HL-60 (cell line): Measurements from ENCODE around the gene TDRD12.
"Not testable (repeated sequence)": the region's sequence is repeated elsewhere in the genome, so short reads cannot be mapped to it uniquely, and the experiment has no call there.

ENCODE experiments used
- DNase-seq, 2 experiments: peaks; one replicate each; pipeline ENCODE4 v3.0.0-alpha.2; 2010 to 2020; ENCODE audit warnings: low read depth in 1 of 2, low spot score in 1 of 2
- H3K27ac ChIP-seq: fragments of 250-450 bp; sonication (Bioruptor Pico); replicated peaks from 2 replicates; pipeline ENCODE4 v1.5.1; 2020; ENCODE audit warnings: mild to moderate bottlenecking, moderate library complexity
- H3K27me3 ChIP-seq: fragments of 250-450 bp; sonication (Bioruptor Pico); 2 replicates; pipeline ENCODE4 v1.5.1; 2021; ENCODE audit warnings: mild to moderate bottlenecking, moderate library complexity; ENCODE audit not compliant: insufficient read depth, poor library complexity, severe bottlenecking
- H3K4me3 ChIP-seq: replicated peaks from 2 replicates; pipeline ENCODE4 v1.5.1; 2011; ENCODE audit warnings: mild to moderate bottlenecking, control low read depth, low read length; ENCODE audit not compliant: insufficient read depth
- CTCF ChIP-seq: IDR thresholded peaks from one replicate; pipeline ENCODE4 v1.5.1; 2011; ENCODE audit warnings: low read length, control low read depth, inconsistent platforms; ENCODE audit not compliant: insufficient read depth
- GABPA ChIP-seq: IDR thresholded peaks from 2 replicates; pipeline ENCODE4 v1.6.1; 2012; ENCODE audit warnings: low read depth
- POLR2AphosphoS5 ChIP-seq: IDR thresholded peaks from 2 replicates; pipeline ENCODE4 v1.6.1; 2012; ENCODE audit warnings: low read depth
- REST ChIP-seq: IDR thresholded peaks from 2 replicates; pipeline ENCODE4 v1.6.1; 2012; ENCODE audit warnings: low read depth; ENCODE audit not compliant: insufficient replicate concordance
- SPI1 ChIP-seq: IDR thresholded peaks from 2 replicates; pipeline ENCODE4 v1.6.1; 2012; ENCODE audit warnings: low read depth, mild to moderate bottlenecking, borderline replicate concordance

Gene TDRD12

GRCh38 chr19:32702010-32702409 lies 17.6 kb upstream of the TDRD12 start:
- no peak for DNase-seq

GRCh38 chr19:32704006-32704405 lies 15.6 kb upstream of the TDRD12 start:
- not testable (repeated sequence) for H3K27me3 ChIP-seq, H3K4me3 ChIP-seq, DNase-seq, H3K27ac ChIP-seq

More at GRCh38 chr19:32702010-32702409, 17.6 kb upstream of the TDRD12 start:
- Histone ChIP-seq H3K4me3 (no peak overlapping the region), H3K27me3 (no peaks in the 10 kb centered on the region), H3K27ac (no peak overlapping the region)
- TF ChIP-seq CTCF (no peak), POLR2AphosphoS5 (no peak), GABPA (no peak), REST (no peak), SPI1 (no peak)

- H3K27ac ChIP-seq, result no peak overlapping the region
- H3K27me3 ChIP-seq, result no peaks in the 10 kb centered on the region
- TF ChIP-seq REST, result no peak
- TF ChIP-seq CTCF, result no peak
- TF ChIP-seq POLR2AphosphoS5, result no peak
- TF ChIP-seq SPI1, result no peak
- TF ChIP-seq GABPA, result no peak
Observed at GRCh38 chr19:32708457-32708856, 11.1 kb upstream of the TDRD12 start.

GRCh38 chr19:32709032-32709431 lies 10.5 kb upstream of the TDRD12 start:
- H3K27ac ChIP-seq, result no peak overlapping the region

More at GRCh38 chr19:32708457-32708856, 11.1 kb upstream of the TDRD12 start:
- no peak for DNase-seq
- H3K4me3 ChIP-seq, result no peak overlapping the region

More at GRCh38 chr19:32709032-32709431, 10.5 kb upstream of the TDRD12 start:
- TF ChIP-seq POLR2AphosphoS5 (no peak), GABPA (no peak), SPI1 (no peak), REST (no peak), CTCF (no peak)
- Histone ChIP-seq H3K27me3 (no peaks in the 10 kb centered on the region), H3K4me3 (no peak overlapping the region)
- no peak for DNase-seq
